HepG2 (cell line): ENCODE measurements around the gene SLC51B. TPM values are rescaled to one million over a fixed set of nuclear protein-coding genes. Genes with fewer than 3 reads are reported as not detected.

Experiments
- ATF1 ChIP-seq: IDR thresholded peaks from 2 replicates; pipeline ENCODE4 v1.6.1; 2016; ENCODE audit warnings: mild to moderate bottlenecking, control low read depth
- FOXK1 ChIP-seq: sonication (generic); formaldehyde crosslinking; IDR thresholded peaks from 2 replicates; pipeline ENCODE4 v1.4.0; 2020; ENCODE audit warnings: low read depth, missing genetic modification reagents, borderline replicate concordance
- HNRNPH1 ChIP-seq: fragments of 200-400 bp; formaldehyde crosslinking; optimal IDR thresholded peaks from 2 replicates; pipeline ENCODE3; 2017; ENCODE audit warnings: mild to moderate bottlenecking, low read depth, low read length
- RNF2 ChIP-seq: fragments of 450-650 bp; conservative IDR thresholded peaks from 2 replicates; pipeline ENCODE4 v1.6.1; 2016; ENCODE audit warnings: low read depth
- SAFB2 ChIP-seq: sonication (generic); formaldehyde crosslinking; IDR thresholded peaks from 2 replicates; pipeline ENCODE4 v1.5.1; 2020; ENCODE audit warnings: missing genetic modification reagents, low read depth, mild to moderate bottlenecking, borderline replicate concordance
- ZNF331 ChIP-seq: sonication (generic); formaldehyde crosslinking; IDR thresholded peaks from 2 replicates; pipeline ENCODE4 v1.4.0; 2020; ENCODE audit warnings: missing genetic modification reagents
- ZNF335 ChIP-seq: sonication (generic); formaldehyde crosslinking; IDR thresholded peaks from 2 replicates; pipeline ENCODE4 v1.4.0; 2020; ENCODE audit warnings: missing genetic modification reagents
- ZNF337 ChIP-seq: sonication (generic); formaldehyde crosslinking; IDR thresholded peaks from 2 replicates; pipeline ENCODE4 v1.5.1; 2020; ENCODE audit warnings: missing genetic modification reagents, low read depth, mild to moderate bottlenecking, borderline replicate concordance
- ZNF383 ChIP-seq: sonication (generic); formaldehyde crosslinking; IDR thresholded peaks from 2 replicates; pipeline ENCODE4 v1.4.0; 2020; ENCODE audit warnings: missing genetic modification reagents, mild to moderate bottlenecking, borderline replicate concordance
- polyA plus RNA-seq, 8 experiments: library from polyadenylated mRNA; depleted of rRNA in 3 of 8; stranded (reverse) in 7 of 8; unstranded in 1 of 8; fragments of >200 nt; fragmentation: Illumina TruSeq in 4 of 8; extraction: Trizol in 4 of 8; gene quantifications; 2 replicates each; pipeline versions ENCODE4 v1.2.1 to v1.2.3, GENCODE V29; 2011 to 2016; ENCODE audit warnings: low read depth in 4 of 8, missing spikeins in 1 of 8, mixed read lengths in 1 of 8; ENCODE audit not compliant: insufficient read depth in 1 of 8
- total RNA-seq, 5 experiments: library from RNA; depleted of rRNA; stranded (reverse); fragments of >200 nt; fragmentation: Illumina TruSeq; extraction: Trizol; gene quantifications; 2 replicates each; pipeline ENCODE4 v1.2.3, GENCODE V29; 2016; ENCODE audit warnings: low read depth in 1 of 5
- TF ChIP-seq, protein P1 (sequence below), 2 experiments: fragments of 450-650 bp in 1 of 2; sonication (generic) in 1 of 2; formaldehyde crosslinking in 1 of 2; IDR thresholded peaks; 2 replicates each; pipeline versions ENCODE4 v1.6.1 to v1.8.0; 2016 to 2022; ENCODE audit warnings: antibody characterized with exemption in 1 of 2, mild to moderate bottlenecking in 1 of 2, missing genetic modification reagents in 1 of 2
- TF ChIP-seq, protein P2 (sequence below): sonication (generic); formaldehyde crosslinking; IDR thresholded peaks from 2 replicates; pipeline ENCODE4 v1.4.0; 2020; ENCODE audit warnings: missing genetic modification reagents
- TF ChIP-seq, protein P3 (sequence below): sonication (generic); formaldehyde crosslinking; IDR thresholded peaks from 2 replicates; pipeline ENCODE4 v1.8.0; 2022; ENCODE audit warnings: missing genetic modification reagents, mild to moderate bottlenecking, borderline replicate concordance
- TF ChIP-seq, protein P4 (sequence below): sonication (generic); formaldehyde crosslinking; IDR thresholded peaks from 2 replicates; pipeline ENCODE4 v1.5.0; 2020; ENCODE audit warnings: mild to moderate bottlenecking, missing genetic modification reagents

SLC51B gene
- total and polyA plus RNA-seq, 2 of the 13 experiments (the other 11 are each of a cell fraction or from before 2014, with no cell fraction given), result 14.9 to 17.1 TPM

DNA sequence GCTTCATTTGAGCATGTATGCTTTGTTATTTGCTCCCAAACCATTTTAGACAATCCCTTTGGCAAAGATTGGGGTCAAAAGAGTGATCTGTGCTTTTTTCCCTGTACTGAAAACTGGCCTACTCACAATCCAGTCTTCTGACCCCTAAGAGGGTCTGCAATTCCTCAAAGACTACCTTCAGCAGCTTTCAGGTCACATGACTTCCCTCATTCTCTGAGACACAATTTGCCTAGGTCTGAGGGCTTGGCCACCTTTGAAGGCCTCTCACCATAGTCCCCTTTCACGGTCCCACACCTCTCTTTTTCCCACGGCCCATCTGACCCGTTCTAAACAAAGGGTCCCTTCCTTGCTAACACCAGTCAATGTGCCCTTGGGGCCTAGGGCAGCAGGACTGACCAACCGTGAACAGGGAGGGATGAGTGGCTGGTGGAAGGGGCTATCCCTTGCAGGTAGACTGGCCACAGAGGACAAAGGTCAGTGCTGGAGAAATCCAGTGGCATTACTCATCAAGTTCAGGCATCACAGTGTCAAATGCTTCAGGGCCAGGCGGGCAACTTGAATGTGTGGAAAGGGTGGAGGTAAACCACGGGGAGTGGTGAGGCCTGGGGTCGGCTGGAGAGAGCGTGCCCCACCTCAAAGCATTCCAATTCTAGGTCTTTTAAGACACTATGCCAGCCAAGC lies 11.8 kb downstream of the SLC51B start (continued):
- TF ChIP-seq, protein P1, sequence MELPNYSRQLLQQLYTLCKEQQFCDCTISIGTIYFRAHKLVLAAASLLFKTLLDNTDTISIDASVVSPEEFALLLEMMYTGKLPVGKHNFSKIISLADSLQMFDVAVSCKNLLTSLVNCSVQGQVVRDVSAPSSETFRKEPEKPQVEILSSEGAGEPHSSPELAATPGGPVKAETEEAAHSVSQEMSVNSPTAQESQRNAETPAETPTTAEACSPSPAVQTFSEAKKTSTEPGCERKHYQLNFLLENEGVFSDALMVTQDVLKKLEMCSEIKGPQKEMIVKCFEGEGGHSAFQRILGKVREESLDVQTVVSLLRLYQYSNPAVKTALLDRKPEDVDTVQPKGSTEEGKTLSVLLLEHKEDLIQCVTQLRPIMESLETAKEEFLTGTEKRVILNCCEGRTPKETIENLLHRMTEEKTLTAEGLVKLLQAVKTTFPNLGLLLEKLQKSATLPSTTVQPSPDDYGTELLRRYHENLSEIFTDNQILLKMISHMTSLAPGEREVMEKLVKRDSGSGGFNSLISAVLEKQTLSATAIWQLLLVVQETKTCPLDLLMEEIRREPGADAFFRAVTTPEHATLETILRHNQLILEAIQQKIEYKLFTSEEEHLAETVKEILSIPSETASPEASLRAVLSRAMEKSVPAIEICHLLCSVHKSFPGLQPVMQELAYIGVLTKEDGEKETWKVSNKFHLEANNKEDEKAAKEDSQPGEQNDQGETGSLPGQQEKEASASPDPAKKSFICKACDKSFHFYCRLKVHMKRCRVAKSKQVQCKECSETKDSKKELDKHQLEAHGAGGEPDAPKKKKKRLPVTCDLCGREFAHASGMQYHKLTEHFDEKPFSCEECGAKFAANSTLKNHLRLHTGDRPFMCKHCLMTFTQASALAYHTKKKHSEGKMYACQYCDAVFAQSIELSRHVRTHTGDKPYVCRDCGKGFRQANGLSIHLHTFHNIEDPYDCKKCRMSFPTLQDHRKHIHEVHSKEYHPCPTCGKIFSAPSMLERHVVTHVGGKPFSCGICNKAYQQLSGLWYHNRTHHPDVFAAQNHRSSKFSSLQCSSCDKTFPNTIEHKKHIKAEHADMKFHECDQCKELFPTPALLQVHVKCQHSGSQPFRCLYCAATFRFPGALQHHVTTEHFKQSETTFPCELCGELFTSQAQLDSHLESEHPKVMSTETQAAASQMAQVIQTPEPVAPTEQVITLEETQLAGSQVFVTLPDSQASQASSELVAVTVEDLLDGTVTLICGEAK (IDR thresholded peaks at IDR 0.05), result no peak
- TF ChIP-seq, protein P1 (CRISPR knock-in tag; IDR thresholded peaks at IDR 0.05), result 0 out of 2 replicates have a peak, but pooled peaks have one; percentile 40
- TF ChIP-seq ZNF331 (CRISPR knock-in tag) (peak; percentile 79), RNF2 (0 out of 2 replicates have a peak, but pooled peaks have one; percentile 36), ZNF337 (CRISPR knock-in tag) (no peak), ZNF383 (CRISPR knock-in tag) (no peak), SAFB2 (CRISPR knock-in tag) (no peak), FOXK1 (CRISPR knock-in tag) (peak; percentile 59; the same call in 1 of the 2 replicates), ATF1 (CRISPR knock-in tag) (no peak), ZNF335 (CRISPR knock-in tag) (peak; percentile 56; the same call in 1 of the 2 replicates), HNRNPH1 (no peak)
- TF ChIP-seq, protein P2, sequence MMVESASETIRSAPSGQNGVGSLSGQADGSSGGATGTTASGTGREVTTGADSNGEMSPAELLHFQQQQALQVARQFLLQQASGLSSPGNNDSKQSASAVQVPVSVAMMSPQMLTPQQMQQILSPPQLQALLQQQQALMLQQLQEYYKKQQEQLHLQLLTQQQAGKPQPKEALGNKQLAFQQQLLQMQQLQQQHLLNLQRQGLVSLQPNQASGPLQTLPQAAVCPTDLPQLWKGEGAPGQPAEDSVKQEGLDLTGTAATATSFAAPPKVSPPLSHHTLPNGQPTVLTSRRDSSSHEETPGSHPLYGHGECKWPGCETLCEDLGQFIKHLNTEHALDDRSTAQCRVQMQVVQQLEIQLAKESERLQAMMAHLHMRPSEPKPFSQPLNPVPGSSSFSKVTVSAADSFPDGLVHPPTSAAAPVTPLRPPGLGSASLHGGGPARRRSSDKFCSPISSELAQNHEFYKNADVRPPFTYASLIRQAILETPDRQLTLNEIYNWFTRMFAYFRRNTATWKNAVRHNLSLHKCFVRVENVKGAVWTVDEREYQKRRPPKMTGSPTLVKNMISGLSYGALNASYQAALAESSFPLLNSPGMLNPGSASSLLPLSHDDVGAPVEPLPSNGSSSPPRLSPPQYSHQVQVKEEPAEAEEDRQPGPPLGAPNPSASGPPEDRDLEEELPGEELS (CRISPR knock-in tag), result 0 out of 2 replicates have a peak, but pooled peaks have one; percentile 34
- TF ChIP-seq, protein P3, sequence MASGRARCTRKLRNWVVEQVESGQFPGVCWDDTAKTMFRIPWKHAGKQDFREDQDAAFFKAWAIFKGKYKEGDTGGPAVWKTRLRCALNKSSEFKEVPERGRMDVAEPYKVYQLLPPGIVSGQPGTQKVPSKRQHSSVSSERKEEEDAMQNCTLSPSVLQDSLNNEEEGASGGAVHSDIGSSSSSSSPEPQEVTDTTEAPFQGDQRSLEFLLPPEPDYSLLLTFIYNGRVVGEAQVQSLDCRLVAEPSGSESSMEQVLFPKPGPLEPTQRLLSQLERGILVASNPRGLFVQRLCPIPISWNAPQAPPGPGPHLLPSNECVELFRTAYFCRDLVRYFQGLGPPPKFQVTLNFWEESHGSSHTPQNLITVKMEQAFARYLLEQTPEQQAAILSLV, result peak; percentile 64; the same call in 1 of the 2 replicates
- TF ChIP-seq, protein P4, sequence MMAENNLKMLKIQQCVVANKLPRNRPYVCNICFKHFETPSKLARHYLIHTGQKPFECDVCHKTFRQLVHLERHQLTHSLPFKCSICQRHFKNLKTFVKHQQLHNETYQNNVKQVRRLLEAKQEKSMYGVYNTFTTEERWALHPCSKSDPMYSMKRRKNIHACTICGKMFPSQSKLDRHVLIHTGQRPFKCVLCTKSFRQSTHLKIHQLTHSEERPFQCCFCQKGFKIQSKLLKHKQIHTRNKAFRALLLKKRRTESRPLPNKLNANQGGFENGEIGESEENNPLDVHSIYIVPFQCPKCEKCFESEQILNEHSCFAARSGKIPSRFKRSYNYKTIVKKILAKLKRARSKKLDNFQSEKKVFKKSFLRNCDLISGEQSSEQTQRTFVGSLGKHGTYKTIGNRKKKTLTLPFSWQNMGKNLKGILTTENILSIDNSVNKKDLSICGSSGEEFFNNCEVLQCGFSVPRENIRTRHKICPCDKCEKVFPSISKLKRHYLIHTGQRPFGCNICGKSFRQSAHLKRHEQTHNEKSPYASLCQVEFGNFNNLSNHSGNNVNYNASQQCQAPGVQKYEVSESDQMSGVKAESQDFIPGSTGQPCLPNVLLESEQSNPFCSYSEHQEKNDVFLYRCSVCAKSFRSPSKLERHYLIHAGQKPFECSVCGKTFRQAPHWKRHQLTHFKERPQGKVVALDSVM, result 0 out of 2 replicates have a peak, but pooled peaks have one; percentile 20
